GM18499 (cell line): ENCODE results near the gene CD34.
"Not testable (repeated sequence)": the region's sequence is repeated elsewhere in the genome, so short reads cannot be mapped to it uniquely, and the experiment has no call there.

Experiments used
- ATAC-seq: cut with Tn5 transposase; IDR thresholded peaks from one replicate; pipeline ENCODE4 v1.9.1; 2021; ENCODE audit warnings: moderate number of reproducible peaks; ENCODE audit not compliant: insufficient read depth, unreplicated experiment

Gene CD34

DNA sequence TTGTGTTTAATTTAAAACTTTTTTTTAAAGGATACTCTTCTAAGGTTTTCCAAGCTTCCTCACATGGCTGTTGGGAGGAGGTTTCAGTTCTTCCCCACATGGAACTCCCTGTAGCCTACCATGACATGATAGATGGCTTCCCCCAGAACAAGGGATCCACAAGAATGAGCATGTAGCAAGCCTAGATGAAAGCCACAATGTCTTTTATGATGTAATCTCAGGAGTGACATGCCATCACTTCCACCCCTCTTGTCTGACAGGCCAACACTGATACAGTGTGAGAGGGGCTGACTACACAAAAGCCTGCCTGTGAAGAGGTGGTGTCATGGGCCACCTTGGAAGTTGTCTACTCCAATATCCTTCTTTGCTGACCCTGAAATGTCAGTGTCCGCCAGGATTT, 32.0 kb downstream of the CD34 start:
- no peak for ATAC-seq

DNA sequence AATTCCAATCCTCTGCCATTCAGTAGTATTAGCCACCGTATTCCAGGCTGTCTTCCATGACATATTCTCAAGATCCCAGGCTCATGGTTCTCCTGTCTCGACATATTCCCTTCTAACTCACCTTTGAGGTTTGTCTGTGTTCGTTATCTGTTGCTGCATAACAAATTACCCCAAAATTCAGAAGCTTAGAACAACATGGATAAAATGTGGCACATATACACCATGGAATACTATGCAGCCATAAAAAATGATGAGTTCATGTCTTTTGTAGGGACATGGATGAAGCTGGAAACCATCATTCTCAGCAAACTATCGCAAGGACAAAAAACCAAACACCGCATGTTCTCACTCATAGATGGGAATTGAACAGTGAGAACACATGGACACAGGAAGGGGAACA, 33.0 kb downstream of the CD34 start:
- ATAC-seq, result not testable (repeated sequence)

DNA sequence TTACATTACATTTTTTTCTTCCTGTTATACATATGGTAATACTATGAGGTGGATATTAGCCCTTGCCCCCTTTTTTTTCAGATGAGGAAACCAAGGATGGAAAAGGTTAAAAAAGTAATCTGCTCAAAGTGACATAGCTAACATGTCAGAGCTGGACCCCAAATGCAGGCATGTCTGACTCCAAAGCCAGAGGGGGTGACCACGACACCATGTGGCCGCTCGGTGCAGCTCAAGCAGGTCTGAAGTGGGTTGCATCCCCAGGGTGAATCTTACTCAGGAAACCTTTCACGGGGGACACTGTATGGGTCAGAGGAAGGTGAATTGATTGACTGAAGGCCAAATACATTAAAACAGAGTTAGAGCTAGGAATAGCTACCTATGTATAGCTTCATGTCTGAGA, 34.8 kb downstream of the CD34 start:
- no peak for ATAC-seq

DNA sequence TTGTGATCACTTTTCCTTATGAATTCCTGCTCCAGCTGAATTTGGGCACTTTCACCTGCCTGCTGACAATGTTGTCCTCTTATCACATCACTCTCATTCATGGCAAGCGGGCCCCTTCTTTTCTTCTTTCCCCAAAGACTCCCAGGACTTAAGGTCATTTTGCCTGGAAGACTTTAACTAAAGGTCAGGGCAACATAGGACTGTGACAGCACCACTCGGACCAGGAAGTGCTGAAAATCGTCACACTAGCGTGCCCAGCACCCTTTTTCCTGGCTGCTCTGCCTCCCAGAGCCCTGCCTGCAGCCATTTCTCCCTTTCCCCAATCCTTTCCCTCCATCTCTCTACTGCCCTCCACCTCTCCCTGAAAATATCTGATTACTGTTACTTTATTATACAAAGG, 35.4 kb downstream of the CD34 start:
- ATAC-seq, result no peak

DNA sequence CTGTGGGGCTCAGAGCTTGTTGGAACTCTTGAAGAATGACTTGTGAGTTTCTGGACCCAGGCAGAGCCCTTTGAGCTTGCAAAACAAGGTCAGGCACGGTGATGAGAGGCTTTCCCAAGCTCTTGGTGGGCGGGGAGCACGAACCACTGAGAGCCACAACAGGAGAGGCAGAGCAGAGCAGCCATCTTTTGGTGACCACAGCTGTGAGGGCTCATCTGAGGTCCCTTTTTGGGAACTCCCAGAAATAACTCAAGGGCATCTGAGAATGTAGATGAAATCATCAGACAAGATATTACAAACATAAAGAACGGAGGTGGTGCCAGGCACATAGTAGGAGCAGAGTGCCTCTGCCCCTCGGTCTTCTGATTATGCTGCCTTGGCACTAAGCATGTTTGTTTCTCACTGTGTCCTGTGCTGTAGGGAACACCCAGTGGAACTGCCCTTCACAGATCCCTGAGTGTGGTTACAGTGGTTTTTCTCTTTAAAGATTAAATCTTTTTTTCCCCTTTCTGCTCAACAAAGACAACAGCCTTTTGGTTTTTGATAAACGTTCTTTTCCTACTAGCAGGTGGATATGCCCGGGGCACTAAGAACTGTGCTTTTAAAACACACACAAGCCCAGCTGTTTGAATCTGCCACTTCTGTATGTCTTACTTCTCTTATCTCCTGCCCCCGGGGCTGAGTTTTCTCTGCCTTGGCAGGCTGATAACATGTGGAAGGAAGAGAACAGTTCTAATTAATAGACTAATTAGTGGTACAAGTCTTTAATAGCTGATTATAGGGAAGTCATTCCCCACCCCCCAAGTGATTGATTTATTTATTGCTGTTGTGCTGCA, 37.7 kb downstream of the CD34 start:
- no peak for ATAC-seq

DNA sequence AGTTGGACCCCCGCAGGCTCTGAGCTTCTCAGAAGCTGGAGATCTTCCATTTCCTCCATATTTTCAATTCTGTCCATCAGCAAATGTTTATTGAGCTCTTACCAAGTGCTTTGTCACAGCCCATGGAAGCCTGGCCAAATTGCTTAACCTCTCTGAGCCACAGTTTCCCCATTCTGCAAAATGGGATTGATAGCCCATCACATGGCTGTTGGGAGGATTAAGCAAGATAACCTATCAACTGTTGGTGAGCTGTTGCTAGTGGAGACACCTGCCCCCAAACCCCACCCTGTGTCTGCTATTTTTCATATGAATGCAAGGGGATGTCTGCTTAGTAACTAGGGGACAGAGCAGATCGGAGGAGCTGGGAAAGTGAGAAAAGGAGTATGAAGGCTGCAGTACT, 38.3 kb downstream of the CD34 start:
- ATAC-seq, result no peak

DNA sequence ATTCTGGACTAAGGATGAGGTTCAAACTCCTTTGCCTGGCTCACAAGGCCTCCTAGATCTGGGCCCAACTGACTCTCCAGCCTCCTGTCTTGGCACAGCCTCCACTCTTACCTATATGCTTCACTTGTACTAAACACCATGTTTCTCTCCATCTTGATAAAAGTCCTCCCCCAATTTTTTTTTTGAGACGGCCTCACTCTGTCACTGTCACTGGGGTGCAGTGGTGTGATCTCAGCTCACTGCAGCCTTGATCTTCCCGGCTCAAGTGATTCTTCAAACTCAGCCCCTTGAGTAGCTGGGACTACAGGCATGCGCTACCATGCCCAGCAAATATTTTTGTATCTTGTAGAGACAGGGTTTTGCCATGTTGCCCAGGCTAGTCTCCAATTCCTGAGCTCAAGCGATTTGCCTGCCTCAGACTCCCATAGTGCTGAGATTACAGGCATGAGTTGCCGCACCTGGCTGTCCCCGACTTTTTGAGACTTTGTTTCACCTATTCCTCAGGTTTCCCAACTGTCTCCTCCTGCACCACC, 39.7 kb downstream of the CD34 start:
- ATAC-seq, result no peak

DNA sequence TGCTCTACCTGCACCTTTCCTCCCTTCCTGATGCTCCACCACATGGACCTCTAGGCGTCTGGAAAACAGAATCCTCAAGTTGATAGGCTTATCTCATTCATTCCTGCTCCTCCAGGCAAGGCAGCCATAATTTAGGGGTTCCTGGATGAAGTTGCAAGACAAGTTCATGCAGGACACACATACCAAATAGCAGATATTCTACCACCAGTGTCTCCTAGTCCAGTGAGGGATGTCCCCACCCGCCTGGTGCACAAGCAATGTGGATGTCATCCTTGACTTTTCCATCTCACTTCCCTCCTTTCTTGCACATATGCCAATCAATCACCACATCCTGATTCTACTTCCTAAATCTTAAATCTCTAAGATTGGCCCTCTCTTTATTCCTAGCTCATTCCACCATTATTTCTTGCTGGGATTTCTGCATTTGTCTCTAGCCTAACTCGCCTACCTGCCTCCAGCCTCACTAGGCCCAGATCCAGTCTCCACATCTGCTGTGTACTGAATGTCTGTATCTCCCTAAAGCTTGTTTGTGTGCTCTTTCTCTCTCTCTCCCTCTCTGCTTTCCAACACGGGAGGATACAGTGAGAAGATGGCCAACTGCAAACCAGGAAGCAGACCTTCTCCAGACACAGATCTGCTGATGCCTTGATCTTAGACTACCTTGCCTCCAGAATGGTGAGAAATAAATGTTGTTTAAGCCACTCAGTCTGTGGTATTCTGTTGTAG, 40.5 kb downstream of the CD34 start:
- no peak for ATAC-seq

DNA sequence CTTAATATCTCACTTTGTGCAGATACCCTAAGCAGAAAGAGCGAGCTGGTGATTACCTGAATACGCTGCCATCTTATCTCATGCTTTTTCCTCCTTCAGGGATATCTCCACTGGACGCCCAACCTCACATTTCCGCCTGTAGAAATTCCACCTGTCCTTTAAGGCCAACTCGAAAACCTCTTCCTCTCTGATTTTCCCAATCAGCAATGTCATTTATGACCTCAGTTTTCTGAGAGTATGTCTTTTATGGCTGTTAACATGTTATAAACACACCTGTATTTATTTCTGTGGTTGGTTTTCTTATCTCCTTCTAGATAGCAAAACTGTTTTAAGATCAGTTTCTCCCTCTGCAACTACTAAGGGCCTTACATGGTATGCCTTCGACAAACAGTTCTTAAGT, 41.1 kb downstream of the CD34 start:
- ATAC-seq, result no peak

DNA sequence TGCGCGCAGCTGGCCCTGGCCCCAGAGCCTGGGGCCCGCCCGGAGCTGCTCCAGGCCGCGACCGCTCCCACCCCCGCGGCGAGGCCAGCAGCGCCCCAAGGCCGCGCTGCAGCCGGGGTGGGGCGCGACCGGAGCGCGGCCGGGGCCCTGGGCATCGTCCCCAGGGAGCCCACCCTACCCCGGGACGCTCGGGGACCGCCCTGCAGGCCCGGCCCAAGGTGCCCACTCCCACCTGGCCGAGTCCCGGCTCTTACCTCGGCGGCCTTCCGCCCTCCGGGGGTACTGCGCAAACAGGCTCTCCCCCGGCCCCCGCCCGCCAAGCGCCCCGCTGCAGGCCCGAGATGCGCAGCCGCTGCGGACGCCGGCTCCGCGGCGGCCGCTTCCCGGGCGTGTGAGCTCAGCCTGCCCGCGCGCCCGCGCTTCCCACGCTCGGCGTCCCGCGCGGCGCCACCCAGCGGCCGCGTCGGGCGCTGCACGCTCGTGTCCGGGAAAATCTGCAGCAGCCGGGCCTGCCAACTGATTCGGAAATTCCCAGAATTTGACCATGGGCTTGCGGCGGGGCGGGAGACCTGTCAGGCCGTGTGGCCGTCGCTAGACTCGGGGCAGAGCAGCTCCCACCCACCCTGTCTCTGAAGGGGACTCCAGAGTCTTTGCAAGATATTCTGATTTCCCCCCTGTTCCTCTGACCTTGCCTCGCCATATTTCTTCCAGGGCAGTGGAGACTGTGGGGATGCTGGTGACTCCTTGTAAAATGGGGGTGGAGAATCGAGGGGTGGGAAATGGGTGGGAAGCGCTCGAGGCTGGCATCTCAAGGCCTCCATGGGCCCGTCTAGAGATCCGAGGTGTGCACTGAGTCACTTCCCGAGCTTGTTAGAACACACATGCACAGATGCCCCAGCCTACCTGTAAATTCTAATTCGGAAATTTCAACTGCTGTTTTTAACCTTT, 41.9 kb downstream of the CD34 start:
- ATAC-seq, result no peak

DNA sequence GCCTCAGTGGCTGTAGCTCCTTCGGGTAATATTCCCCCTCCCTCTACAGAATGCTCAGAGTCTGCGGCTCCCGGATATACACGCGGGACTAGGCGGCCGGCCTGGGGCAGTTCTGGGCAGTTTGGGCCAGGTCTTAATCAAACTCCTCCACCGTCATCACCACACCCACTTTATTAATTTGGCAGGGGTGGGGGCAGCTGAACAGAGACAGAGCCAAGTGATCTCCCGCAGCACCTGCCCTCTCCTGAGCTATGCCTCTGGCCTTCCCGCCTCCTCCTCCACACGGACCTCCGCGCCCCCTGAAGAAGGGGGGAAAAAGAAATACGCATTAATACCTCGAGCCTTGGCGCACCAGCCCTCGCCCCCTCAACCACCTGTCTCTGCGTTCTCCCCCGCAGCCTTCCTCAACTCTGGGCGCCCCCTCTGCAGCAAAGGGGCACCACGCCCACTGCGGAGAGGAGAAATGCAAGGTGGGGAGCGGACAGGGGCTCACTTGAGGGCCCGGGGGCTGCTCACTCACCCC, 42.6 kb downstream of the CD34 start:
- ATAC-seq, result no peak

DNA sequence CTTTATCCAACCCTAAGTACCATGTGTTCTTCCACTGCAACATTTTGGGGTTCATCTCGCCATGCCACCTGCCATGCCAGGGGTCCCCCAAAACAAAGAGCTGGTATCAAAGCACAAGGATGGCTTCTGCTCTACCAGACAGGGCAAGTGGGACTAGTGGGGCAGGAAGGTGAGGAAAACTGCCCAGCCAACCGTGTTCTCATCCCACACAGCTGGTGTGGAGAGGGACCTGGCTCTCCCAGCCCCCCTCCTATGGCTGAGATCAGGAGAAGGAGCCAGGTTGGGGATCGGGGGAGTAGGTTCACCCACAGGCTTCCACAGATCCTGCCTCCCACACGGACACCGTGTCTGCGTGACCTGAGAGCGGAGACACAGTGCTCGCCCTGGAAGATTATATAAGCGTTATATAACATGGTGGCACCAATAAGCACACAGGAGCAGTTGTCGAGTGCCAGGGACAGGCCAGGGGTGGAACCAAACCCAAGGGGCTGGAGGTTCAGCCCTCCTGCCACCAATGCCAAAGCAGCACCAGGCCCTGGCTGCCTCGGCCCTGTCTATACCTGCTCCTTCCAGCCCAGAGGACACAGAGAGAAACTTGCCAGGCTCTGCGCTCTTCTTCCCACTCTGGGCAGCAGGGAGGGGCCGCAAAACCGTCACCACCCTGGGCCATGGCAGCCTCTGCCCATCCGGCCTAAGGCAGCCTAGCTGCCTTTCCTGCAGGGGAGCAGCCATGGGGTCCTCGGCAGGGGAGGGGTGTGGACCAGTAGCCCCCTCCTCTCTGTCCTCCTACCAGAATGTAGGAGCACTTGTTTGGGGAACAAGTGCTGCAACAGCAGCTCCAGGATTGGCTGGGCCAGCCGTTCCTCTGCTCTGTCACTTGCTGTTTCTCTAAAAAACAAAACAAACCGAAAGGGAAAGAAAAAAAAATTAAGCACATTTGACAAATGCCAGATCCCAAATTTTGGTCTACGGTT, 43.5 kb downstream of the CD34 start:
- no peak for ATAC-seq

DNA sequence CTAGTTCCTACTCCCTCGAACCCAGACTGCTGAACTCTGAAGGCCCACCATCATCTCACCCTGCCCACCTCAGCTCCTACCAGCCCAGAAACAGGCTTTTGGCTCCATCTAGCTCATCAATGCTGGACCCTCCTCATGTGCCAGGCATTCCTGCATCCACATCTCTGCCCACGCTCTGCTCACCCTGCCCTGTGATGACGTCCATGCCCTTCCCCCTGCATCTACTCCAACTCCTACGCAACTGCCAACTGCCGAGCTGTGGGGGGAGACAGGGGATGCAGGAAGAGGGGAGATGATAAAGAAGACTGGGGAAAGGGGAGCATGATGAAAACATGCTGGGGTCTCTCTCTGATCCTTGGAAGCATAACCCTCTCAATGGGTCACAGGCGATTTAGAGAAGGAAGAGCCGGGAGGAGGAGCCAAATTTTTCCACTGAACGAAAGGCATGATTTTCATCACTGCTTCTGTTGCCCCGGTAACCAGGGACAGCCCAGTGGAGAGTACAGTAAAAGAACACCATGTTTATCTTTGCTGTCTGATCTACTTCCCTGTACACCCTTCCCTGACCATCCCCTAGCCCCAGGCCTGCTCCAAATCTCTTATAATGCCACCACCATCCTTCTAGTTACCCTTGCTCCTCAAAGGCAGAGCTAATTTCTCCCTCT, 44.3 kb downstream of the CD34 start:
- ATAC-seq, result no peak

DNA sequence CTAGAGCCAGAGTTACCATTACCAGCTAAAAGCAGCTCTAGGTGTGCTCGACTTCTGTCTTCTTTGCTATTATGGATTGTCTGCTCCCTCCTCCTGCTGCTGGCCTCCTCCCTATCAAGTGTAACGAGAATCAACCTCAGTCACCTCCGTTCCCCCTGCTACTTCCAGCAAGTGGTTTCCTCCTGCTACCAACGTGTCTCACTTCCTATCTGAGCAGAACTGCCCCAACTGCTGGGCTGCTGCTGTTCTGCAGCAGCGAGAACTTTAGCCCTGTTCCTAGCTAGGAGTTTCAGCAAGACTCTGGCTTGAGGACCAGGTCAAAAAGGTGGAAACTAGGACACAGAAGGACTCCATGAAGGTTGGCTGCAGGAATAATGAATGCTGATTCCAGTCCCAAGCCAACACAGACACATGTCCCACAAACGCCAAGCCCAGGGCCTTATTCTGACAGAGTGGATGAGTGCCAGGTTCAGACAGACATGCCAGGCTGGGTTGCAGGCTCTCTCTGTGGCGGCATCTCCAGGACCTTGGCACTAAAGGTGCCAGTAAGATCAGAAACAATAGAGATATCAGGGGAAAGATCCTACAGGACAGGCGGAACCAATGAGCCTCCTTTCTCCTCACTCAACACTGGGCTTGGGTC, 46.9 kb downstream of the CD34 start:
- ATAC-seq, result no peak

DNA sequence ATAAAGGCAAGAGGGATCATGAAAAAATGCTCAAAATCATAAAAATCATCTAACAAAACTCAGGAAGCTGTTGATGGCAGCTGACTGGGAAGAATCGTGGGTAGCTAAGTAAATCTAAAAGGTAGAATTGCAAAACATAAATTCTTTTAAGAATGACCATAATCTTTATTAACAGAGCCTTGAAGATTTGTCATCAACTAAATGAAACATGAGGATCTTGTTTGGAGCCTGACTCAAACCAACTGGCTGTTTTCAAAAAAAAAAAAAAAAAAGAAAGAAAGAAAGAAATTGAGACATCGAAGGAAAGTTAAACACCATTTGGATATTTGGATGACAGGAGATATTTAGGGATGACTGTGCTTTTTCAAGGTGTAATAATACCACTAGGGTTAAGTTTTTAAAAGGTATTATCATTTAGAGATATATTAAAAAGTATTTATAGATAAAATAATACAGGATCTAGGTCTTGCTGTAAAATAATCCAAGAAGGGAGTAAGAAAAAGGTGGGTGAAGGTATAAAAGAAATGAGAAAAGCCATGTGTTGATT, 48.6 kb downstream of the CD34 start:
- ATAC-seq, result no peak

DNA sequence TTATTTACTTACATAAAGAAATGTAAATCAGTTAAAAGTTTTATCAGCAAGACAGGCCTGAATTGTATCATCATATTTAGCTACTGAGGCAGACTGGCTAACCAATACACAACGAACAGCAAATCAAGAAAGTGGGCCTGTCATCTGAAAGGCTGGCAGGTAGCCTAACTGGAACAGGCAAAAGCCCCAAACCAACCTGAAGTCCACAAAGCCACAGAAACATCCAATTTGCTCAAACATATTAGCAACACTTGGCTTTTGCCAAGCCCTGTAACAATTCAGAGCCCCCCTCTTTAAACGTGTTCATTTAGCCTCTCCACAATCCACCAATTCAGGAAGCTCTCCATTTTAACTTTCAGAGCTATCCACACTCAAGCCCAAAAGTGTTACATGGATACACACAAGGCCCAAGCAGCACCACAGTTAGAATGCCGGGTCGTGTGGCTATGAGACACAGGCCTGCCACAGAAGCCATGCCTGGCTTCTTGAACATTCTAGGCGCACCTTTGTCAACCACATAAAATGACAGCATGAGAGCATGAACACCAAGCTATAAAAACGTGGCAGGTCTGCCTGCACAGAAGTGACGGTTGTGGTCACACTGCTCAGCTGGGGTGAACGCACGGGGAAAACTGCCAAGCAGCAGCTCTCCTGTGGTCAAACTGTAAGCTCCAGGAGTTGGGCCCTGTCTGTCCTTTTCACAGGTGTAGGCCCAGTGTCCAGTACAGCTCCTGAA, 49.3 kb downstream of the CD34 start:
- ATAC-seq, result no peak

DNA sequence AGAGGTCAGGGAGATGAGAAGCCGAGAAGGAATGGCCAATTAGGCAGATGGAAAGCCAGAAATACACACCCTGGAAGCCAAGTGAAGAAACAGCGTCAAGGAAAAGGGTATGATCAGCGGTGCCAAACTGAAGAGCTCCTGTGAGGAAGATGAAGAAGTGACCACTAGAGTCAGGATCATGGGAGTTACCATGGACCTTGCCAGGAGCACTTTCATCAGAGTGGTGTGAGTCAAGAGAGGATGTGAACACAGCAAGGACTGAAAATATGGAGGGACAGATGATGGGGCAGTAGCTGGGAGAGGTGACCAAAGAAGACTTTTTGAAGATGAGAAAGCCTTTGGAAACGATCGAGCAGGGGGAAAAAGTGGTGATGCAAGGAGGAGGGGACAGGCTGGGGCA, 50.4 kb downstream of the CD34 start:
- no peak for ATAC-seq
